SJSA1 (cell line): Measurements from ENCODE around the gene NDP. TPM values are rescaled to one million over a fixed set of nuclear protein-coding genes. Genes with fewer than 3 reads are reported as not detected.

Experiments used
- DNase-seq, 2 experiments: peaks; one replicate each; pipeline ENCODE4 v3.0.0-alpha.2; 2015 to 2020; ENCODE audit warnings: low spot score in 2 of 2, low read depth in 1 of 2
- H3K27ac ChIP-seq: fragments of 250-450 bp; sonication (Bioruptor Pico); 2 replicates; pipeline ENCODE4 v1.5.1; 2020; ENCODE audit warnings: mild to moderate bottlenecking, moderate library complexity
- H3K27me3 ChIP-seq: fragments of 250-450 bp; sonication (Bioruptor Pico); replicated peaks from 2 replicates; pipeline ENCODE4 v1.5.1; 2020; ENCODE audit warnings: mild to moderate bottlenecking, moderate library complexity
- H3K36me3 ChIP-seq: fragments of 250-450 bp; sonication (Bioruptor Pico); 2 replicates; pipeline ENCODE4 v1.5.1; 2020; ENCODE audit warnings: mild to moderate bottlenecking
- H3K4me1 ChIP-seq: fragments of 250-450 bp; sonication (Bioruptor Pico); replicated peaks from 2 replicates; pipeline ENCODE4 v1.6.1; 2021; ENCODE audit warnings: mild to moderate bottlenecking
- H3K4me3 ChIP-seq: fragments of 250-450 bp; sonication (Bioruptor Pico); 2 replicates; pipeline ENCODE4 v1.5.1; 2020; ENCODE audit warnings: mild to moderate bottlenecking
- H3K9me3 ChIP-seq: fragments of 250-450 bp; sonication (Bioruptor Pico); replicated peaks from 2 replicates; pipeline ENCODE4 v1.5.1; 2020; ENCODE audit warnings: mild to moderate bottlenecking
- total RNA-seq: library from RNA; depleted of rRNA; stranded (reverse); fragments of >200 nt; shearing (Covaris generic); gene quantifications from 2 replicates; pipeline ENCODE4 v1.2.3, GENCODE V29; 2014; rRNA removed

Gene NDP, protein sequence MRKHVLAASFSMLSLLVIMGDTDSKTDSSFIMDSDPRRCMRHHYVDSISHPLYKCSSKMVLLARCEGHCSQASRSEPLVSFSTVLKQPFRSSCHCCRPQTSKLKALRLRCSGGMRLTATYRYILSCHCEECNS
- 1.6 TPM in 1 of 2 replicates, not detected in the other for total RNA-seq

DNA sequence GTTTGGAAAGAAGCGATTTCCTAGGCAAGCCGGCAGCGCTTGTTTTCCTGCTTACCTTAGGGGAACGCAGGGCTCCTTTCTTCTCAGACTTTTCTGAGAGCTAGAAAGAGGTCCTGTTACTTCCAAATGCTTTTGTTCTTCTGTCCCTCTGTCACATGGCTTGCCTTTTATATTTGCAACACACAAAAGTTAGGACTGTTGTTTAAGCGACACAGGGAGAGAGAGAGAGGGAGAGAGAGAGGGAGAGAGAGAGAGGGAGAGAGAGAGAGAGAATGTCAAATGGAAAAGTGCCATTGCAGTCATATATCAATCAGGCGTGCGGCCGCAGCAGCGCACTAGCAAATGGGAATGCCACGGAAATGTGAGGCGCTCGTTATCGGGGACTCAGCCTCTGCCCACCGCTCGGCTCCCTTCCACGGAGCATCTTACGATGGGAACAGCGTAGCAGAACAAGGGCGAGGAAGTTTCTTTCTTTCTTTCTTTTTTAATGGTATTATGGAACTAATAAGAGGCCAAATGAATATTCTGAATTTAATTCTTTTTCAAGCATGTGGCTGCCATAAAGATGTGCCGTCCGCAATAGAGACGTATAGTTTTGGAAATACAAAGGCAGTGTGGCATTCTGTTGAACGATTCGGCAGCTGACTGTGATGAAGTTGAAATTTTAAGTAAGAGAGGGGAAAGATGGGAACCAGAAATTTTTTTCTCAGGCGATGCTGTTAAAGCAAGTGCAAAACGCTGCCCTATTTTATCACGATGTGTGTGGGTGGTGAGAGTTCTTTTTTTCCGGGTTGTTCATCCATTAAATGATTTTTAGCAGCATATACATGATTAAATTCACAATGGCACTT, at the start of gene NDP:
TSS of gene NDP (minus strand) at position 142 of the 851 bp plus-strand sequence. CDS start 14,745 bp downstream, outside the sequence.
- Histone ChIP-seq H3K9me3 (no peaks in the 10 kb centered on the region), H3K27ac (no peak within 1 kb of the TSS), H3K27me3 (no peaks in the 10 kb centered on the region), H3K4me3 (peak within 1 kb of the TSS; percentile 20; the same call in 1 of the 2 replicates), H3K36me3 (no peaks in the 10 kb centered on the region), H3K4me1 (peaks cover 37% of the 10 kb centered on the region)
- peak in 1 of 2 experiments; percentile 22 for DNase-seq

DNA sequence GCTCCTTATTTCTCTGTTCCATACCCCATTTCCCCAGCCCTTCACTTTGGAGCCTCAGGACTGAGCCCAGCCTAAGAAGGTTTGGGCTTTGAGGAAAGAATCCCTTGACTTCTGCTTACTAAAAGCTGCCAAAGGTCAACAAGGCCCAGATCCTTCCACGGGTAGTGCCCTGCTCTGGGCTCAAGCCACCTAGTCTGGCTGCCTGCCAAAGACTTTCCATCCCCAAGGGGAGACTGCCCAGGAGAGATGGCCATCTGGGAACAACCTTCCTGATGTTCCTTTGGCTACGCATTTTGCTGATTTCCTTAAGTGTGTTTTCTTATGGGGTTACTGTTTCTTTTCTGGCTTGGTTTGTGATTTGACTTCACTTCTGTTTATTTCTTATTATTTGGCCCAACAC, 49.8 kb upstream of the NDP start:
- no peak overlapping the region for H3K4me3 ChIP-seq
- H3K36me3 ChIP-seq = no peaks in the 10 kb centered on the region
- no peaks in the 10 kb centered on the region for H3K9me3 ChIP-seq
- no peak for DNase-seq
- no peak overlapping the region for H3K27ac ChIP-seq
- H3K27me3 ChIP-seq = no peaks in the 10 kb centered on the region
- H3K4me1 ChIP-seq = peaks cover 32% of the 10 kb centered on the region

DNA sequence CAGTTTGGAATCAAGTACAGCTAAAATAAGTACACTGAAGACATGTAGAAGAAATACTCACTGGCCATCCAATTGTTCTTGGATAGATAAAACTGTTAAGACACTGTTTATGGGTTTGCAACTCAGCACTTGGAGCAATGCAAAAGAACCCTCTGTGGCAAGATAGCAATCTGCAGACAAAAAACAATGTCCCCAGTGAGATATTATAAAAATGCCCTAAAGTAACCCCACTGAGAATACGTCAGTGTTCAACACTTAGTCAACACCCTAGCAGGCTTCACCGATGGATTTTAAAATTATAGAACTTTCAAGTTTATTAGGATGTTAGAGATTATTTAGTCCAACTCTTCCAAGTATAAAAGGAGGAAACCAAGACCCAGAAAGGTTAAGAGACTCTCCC, 47.5 kb upstream of the NDP start:
- H3K27me3 ChIP-seq = no peaks in the 10 kb centered on the region
- H3K9me3 ChIP-seq = no peaks in the 10 kb centered on the region
- no peaks in the 10 kb centered on the region for H3K36me3 ChIP-seq
- peak overlapping the region; percentile 53 for H3K27ac ChIP-seq
- H3K4me1 ChIP-seq = peaks cover 37% of the 10 kb centered on the region
- DNase-seq = no peak
- no peak overlapping the region for H3K4me3 ChIP-seq

DNA sequence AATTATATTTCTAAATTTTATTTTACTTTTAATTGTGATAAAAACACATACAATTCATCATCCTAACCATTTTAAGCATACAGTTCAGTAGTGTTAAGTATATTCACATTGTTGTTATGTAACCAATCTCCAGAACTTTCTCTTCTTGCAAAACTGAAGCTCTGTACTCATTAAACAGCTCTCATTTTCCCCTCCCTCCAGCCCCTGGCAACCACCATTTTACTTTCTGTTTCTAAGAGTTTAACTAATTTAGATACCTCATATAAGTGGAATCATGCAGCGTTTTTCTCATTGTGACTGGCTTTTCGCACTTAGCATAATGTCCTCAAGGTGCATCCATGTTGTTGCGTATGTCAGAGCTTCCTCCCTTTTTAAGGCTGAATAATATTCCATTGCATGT, 46.7 kb upstream of the NDP start:
- no peak overlapping the region for H3K4me3 ChIP-seq
- H3K9me3 ChIP-seq = no peaks in the 10 kb centered on the region
- peaks cover 35% of the 10 kb centered on the region for H3K4me1 ChIP-seq
- H3K36me3 ChIP-seq = no peaks in the 10 kb centered on the region
- no peaks in the 10 kb centered on the region for H3K27me3 ChIP-seq
- no peak overlapping the region for H3K27ac ChIP-seq
- DNase-seq = no peak

DNA sequence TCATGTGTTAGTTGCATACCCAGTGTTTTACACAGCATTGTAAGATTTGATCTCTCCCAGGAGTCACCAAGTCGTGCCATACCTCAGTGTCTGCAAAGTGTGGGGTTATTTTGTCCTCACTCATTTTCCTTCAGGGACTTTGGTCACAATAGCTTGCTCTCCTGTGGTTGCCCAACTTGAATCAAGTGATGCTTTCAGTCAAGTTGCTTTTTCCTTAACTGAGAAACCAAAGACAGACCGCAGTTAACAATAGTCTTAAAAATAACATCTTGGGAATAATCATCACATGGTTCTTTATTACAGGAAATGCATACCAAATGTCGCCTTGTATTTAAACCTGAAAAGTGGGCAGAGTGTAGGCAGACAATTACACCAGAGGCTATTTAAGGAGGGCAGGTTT, 44.5 kb upstream of the NDP start:
- Histone ChIP-seq H3K9me3 (no peaks in the 10 kb centered on the region), H3K27ac (no peak overlapping the region), H3K4me3 (no peak overlapping the region), H3K4me1 (peaks cover 42% of the 10 kb centered on the region), H3K27me3 (no peaks in the 10 kb centered on the region), H3K36me3 (no peaks in the 10 kb centered on the region)
- DNase-seq = peak in 1 of 2 experiments; percentile 32

DNA sequence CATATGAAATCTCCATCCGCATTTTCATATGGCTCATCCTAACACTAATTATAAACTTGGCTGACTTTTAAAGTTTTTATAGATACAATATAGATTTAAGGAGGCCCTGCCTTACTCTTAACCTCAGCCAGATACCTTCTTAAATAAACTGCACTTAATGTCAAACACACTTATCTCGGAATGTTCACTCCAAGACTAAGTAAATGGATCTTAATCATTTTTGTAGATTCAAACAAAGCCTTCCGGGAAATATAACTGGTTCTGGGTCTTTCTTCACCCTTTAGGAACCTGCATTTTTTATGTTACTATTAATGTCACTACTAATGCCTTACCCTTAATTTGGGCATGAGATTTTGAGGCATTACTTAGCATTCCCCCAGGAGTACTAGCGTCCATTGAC, 43.7 kb upstream of the NDP start:
- no peak overlapping the region for H3K4me3 ChIP-seq
- H3K9me3 ChIP-seq = no peaks in the 10 kb centered on the region
- peaks cover 47% of the 10 kb centered on the region for H3K4me1 ChIP-seq
- DNase-seq = no peak
- H3K36me3 ChIP-seq = no peaks in the 10 kb centered on the region
- H3K27ac ChIP-seq = no peak overlapping the region
- H3K27me3 ChIP-seq = no peaks in the 10 kb centered on the region

DNA sequence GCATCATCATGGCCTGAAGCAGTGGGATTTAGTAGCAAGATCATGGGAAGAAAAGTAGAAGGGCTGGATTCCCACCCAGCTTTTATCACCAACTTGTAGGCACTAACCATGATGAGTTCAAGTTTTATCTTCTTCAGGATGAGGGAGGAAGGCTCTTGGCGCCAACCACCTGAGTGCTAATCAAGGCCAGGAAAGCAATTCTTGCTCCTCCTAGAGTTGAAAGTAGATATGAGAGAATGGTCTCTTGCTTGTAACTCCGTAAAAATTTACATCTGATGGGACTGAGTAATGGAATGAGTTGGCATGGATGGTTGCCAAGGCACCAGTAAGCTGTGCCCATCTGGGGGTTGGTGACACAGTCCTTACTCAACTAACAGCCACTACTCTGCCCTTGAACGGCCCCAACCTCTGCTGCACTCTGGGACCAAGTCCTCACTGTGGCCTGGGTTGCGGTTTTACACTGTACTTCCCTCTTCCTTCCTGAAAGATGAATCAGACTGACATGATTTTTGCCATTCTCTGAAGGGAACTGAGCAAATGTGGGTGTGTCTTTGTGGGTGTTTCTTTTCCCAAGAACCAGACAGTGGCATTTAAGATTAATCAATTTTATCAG, 39.4 kb upstream of the NDP start:
- Histone ChIP-seq H3K36me3 (no peaks in the 10 kb centered on the region), H3K9me3 (no peaks in the 10 kb centered on the region), H3K4me1 (peaks cover 22% of the 10 kb centered on the region), H3K27ac (peak overlapping the region; percentile 36), H3K27me3 (no peaks in the 10 kb centered on the region), H3K4me3 (no peak overlapping the region)
- peak; percentile 63 to 80 for DNase-seq

DNA sequence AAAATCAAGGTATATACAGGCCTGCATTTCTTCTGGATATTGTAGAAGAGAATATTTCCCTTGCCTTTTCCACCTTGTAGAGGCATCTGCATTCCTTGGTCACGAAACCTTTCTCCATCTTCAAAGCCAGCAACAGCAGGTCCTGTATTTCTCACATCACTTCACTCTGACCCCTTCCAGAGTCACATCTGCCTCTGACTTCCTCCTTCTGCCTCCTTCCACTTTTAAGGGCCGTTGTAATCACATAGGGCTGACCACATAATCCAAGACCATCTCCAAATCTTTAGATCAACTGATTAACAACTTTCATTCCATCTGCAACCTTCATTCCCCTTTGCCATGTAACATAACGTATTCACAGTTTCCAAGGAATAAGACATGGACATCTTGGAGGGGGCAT, 38.3 kb upstream of the NDP start:
- H3K9me3 ChIP-seq = no peaks in the 10 kb centered on the region
- peaks cover 15% of the 10 kb centered on the region for H3K4me1 ChIP-seq
- no peak overlapping the region for H3K4me3 ChIP-seq
- no peaks in the 10 kb centered on the region for H3K27me3 ChIP-seq
- no peaks in the 10 kb centered on the region for H3K36me3 ChIP-seq
- DNase-seq = no peak
- H3K27ac ChIP-seq = no peak overlapping the region

DNA sequence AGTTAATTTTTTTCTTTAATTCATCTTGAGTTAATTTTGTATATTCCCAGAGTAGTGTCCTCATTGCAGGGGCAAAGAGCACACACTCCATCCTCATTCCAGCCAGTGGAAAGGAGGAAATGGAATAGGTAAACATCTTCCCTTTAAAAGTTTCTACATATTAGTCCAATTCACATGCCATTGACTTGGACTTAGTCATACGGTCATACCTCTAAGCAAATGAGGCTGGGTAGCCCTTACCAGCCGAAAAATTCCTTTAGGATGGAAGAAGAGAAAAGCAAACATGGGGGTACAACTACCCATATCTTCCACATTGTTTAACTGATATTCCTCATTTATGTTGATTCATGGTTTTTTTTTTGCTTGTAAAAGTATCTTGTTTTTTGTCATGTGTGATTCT, 37.4 kb upstream of the NDP start:
- Histone ChIP-seq H3K27me3 (no peaks in the 10 kb centered on the region), H3K4me1 (peaks cover 15% of the 10 kb centered on the region), H3K9me3 (no peaks in the 10 kb centered on the region), H3K36me3 (no peaks in the 10 kb centered on the region), H3K4me3 (no peak overlapping the region), H3K27ac (no peak overlapping the region)
- DNase-seq = no peak

DNA sequence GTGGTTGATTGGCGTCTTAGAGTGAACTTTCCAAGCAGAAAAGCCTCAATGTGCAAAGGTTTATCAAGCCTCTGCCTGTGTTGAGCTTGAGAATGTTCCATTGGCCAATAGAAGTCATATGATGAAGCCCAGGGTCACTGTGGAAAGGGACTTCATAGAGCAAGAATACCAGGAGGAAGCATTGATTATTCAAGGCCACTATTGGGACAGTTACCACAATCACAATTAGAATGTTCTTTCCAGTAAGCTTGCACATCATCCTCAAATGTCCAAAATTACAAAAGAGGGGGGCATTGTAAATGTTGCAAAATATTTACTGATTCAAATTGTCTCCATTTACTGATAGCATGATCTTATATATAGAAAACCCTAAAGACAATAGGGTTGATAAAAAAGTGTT, 32.9 kb upstream of the NDP start:
- Histone ChIP-seq H3K27ac (no peak overlapping the region), H3K27me3 (no peaks in the 10 kb centered on the region), H3K4me3 (no peak overlapping the region), H3K9me3 (no peaks in the 10 kb centered on the region), H3K4me1 (no peaks in the 10 kb centered on the region), H3K36me3 (no peaks in the 10 kb centered on the region)
- DNase-seq = no peak

DNA sequence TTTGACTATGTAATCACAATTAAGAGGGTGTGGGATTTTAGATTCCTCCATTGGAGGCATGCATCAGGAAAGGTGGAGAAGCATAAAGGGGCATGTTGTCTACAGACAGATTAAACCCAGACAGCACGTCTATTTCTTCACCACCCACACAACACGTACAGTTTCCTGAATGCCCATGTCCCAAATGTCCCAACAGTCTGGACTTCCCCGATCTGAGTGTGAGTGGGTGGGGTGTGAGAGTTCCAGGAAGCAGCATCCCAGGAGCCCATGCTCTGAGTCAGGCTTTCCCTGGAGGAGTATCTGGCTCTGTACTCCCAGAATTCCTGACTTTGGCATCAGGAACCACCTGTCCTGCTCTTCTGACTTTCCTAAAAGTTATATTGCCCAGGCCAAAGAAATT, 30.8 kb upstream of the NDP start:
- Histone ChIP-seq H3K27ac (no peak overlapping the region), H3K36me3 (no peaks in the 10 kb centered on the region), H3K4me3 (no peak overlapping the region), H3K27me3 (no peaks in the 10 kb centered on the region), H3K9me3 (no peaks in the 10 kb centered on the region), H3K4me1 (no peaks in the 10 kb centered on the region)
- DNase-seq = no peak

DNA sequence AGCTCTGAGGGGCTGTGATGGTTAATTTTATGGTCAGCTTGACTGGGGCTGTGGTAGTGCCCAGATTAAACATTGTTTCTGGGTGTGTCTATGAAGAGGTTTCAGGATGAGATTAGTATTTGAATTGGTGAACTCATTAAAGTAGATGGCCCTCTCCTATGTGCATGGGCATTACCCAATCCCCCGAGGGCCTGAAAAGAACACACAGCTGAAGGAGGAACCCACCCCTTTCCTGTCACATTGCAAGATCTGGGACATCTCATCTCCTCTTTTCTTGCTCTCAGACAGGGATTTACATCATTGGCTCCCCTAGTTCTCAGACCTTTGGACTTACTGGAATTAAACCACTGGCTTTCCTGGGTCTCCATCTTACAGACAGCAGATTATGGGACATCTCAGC, 29.4 kb upstream of the NDP start:
- H3K27me3 ChIP-seq = no peaks in the 10 kb centered on the region
- no peaks in the 10 kb centered on the region for H3K36me3 ChIP-seq
- DNase-seq = no peak
- no peaks in the 10 kb centered on the region for H3K9me3 ChIP-seq
- no peak overlapping the region for H3K4me3 ChIP-seq
- no peaks in the 10 kb centered on the region for H3K4me1 ChIP-seq
- no peak overlapping the region for H3K27ac ChIP-seq

DNA sequence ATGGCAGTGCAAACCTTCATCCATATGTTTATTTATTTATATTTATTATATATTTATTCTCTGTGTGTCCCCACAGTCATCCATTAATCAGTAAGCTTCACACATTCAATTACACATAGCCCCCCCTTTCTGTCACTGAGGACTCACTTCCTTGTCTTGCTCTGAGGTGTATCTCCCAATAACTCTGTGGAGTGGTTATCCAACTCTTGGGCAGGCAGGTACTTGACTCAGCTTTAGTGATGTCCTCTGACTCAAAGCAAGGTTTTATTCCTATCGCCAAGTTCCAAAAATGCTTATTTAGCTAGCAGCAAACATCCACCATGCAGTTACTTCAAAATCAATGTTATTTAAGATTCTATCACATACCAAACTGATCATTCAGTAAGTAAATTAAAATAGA, 25.2 kb upstream of the NDP start:
- DNase-seq = no peak
- no peak overlapping the region for H3K4me3 ChIP-seq
- H3K9me3 ChIP-seq = no peaks in the 10 kb centered on the region
- no peaks in the 10 kb centered on the region for H3K4me1 ChIP-seq
- no peaks in the 10 kb centered on the region for H3K27me3 ChIP-seq
- H3K36me3 ChIP-seq = no peaks in the 10 kb centered on the region
- H3K27ac ChIP-seq = no peak overlapping the region

DNA sequence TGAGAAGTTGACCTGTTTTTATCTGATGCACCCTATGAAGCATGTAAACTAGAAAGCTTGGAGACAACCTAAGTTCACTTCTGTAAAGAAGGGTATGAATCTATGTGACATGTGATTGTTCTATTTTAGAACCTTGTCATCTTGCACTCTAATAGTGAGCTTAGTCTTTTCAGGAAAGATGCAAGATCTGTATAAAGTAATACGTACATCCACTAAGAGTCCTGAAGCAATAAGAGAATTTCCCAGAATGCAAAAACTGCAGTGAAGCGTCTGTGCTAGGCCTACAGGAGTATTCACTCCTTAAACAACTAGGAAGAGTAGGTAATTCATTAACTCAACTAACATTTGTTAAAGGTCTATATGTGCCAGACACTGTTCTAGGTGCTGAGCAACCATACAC, 23.3 kb upstream of the NDP start:
- no peaks in the 10 kb centered on the region for H3K9me3 ChIP-seq
- no peaks in the 10 kb centered on the region for H3K27me3 ChIP-seq
- H3K36me3 ChIP-seq = no peaks in the 10 kb centered on the region
- no peak overlapping the region for H3K27ac ChIP-seq
- DNase-seq = no peak
- H3K4me3 ChIP-seq = no peak overlapping the region
- H3K4me1 ChIP-seq = no peaks in the 10 kb centered on the region
